MM.1S (cell line): Measurements from ENCODE around the gene SYT15B.
"Not testable (repeated sequence)": the region's sequence is repeated elsewhere in the genome, so short reads cannot be mapped to it uniquely, and the experiment has no call there.

Experiments used
- CTCF ChIP-seq: fragments of 300-600 bp; sonication (generic); IDR thresholded peaks from 2 replicates; pipeline ENCODE4 v1.5.1; 2016; ENCODE audit warnings: antibody characterized with exemption, low read length, mixed read lengths
- EZH2 ChIP-seq: fragments of 300-600 bp; sonication (generic); optimal IDR thresholded peaks from 2 replicates; pipeline ENCODE3; 2017; ENCODE audit warnings: low read depth, mild to moderate bottlenecking, antibody characterized with exemption, low read length, mixed read lengths
- EZH2phosphoT487 ChIP-seq: fragments of 300-600 bp; sonication (generic); IDR thresholded peaks from 2 replicates; pipeline ENCODE4 v1.6.1; 2018; ENCODE audit warnings: antibody characterized with exemption, low read length

- not testable (repeated sequence) for TF ChIP-seq CTCF, EZH2phosphoT487, EZH2
Measured at GRCh38 chr10:47723362-47723761, 40.0 kb downstream of the SYT15B start.
